ENCODE data around the gene WWC2.

The WWC2 gene

DNA sequence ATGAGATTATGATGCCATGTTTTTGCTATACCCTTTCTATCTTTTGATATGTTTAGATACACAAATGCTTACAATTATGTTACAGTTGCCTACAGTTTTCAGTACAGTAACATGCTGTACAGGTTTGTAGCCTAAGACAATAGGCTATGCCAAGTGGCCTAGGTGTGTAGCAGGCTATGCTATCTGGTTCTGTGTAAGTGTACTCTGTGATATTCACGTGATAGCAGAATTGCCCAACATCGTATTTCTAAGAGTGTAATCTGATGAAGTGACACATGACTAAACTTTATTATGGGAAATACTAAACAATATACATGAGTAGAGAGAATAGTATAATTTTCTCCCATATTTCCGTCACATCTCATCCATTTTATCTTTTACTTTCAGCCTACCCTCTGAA is 124.0 kb downstream of the WWC2 start:
- no peak for DNase-seq (ENCODE audit: low read depth, low spot score)
- 100% methylated on average over 1 of the region's 3 CpGs for WGBS (ENCODE audit: insufficient coverage, insufficient read length)
- H3K9me3 ChIP-seq (ENCODE audit: control insufficient read depth, insufficient read depth, low read length): no peaks in the 10 kb centered on the region

DNA sequence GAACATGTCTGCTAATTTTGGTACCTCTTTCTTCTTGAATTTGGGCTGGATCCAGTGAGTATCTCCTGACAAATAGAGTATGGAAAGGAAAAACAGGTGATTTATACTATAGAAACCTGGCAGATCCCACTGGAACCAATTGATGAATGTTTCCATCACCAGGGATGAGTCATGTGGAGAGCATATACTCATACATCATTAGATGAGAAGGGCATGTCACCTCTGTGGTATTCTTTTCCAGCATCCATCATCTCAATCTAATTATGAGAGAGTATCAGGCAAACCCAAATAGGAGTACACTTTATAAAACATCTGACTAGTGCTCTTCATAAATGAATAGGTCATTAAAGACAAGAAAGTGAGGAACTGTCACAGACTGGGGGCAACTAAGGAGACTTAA is 130.3 kb downstream of the WWC2 start:
- no peaks in the 10 kb centered on the region for H3K9me3 ChIP-seq (ENCODE audit: control insufficient read depth, insufficient read depth, low read length)
- DNase-seq (ENCODE audit: low read depth, low spot score): no peak

More for the DNA sequence above, 124.0 kb downstream of the WWC2 start:
- no peak overlapping the region for H3K27ac ChIP-seq (ENCODE audit: low read length)
- H3K36me3 ChIP-seq (ENCODE audit: control insufficient read depth, insufficient read depth, low read length): no peaks in the 10 kb centered on the region
- no peaks in the 10 kb centered on the region for H3K27me3 ChIP-seq (ENCODE audit: control insufficient read depth, insufficient read depth, low read length)
- no peaks in the 10 kb centered on the region for H3K4me1 ChIP-seq (ENCODE audit: control insufficient read depth, insufficient read depth, low read length)
- no peak overlapping the region for H3K4me3 ChIP-seq (ENCODE audit: low read length)

DNA sequence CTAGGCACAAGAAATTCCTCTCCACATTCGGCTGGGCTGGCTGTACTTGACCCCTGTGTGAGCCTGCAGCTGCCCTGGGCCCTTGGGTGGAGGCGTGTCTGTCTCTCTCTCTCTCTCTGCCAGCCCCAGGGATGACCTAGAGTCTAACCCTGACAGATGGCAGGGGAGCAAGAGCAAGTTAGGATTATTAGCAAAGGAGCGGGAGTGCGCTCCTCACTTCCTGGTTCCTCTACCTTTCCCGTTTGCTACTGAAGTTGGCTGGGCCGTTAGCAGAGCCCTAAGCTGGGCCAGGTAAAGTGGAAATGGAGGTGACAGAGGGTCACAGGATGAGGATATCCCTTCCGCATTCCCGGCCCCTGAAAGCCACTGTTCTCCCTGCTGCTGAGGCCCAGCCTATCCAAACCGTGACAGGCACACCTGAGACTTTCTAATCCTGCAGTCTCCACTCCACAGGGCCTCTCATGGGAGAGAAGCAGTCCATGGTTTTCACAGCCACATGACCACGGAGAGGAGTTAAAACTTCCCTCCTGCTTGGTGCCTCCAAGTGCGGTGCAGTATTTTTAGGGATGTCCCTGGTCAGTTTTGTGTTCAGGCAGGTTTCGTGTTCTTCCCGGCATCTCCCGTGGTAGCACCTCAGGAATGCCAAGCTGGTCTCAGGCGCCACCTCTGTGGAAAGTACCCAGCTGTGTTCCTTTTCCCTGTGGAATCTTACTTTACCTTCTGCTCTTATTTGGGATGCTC is 141.7 kb downstream of the WWC2 start:
- peaks cover 5% of the 10 kb centered on the region; the same call in 1 of the 2 replicates for H3K4me1 ChIP-seq (ENCODE audit: control insufficient read depth, insufficient read depth, low read length)
- peaks cover 5% of the 10 kb centered on the region; the same call in 1 of the 2 replicates for H3K36me3 ChIP-seq (ENCODE audit: control insufficient read depth, insufficient read depth, low read length)
- WGBS (ENCODE audit: insufficient coverage, insufficient read length): no CpG with 5 or more reads among the region's 15 CpGs
- no peak for DNase-seq (ENCODE audit: low read depth, low spot score)
- H3K9me3 ChIP-seq (ENCODE audit: control insufficient read depth, insufficient read depth, low read length): no peaks in the 10 kb centered on the region
- no peak overlapping the region for H3K27ac ChIP-seq (ENCODE audit: low read length)
- no peak overlapping the region for H3K4me3 ChIP-seq (ENCODE audit: low read length)
- H3K27me3 ChIP-seq (ENCODE audit: control insufficient read depth, insufficient read depth, low read length): no peaks in the 10 kb centered on the region

More for the DNA sequence above, 130.3 kb downstream of the WWC2 start:
- no peak overlapping the region for H3K27ac ChIP-seq (ENCODE audit: low read length)
- no peaks in the 10 kb centered on the region for H3K4me1 ChIP-seq (ENCODE audit: control insufficient read depth, insufficient read depth, low read length)
- no peak overlapping the region for H3K4me3 ChIP-seq (ENCODE audit: low read length)
- H3K36me3 ChIP-seq (ENCODE audit: control insufficient read depth, insufficient read depth, low read length): no peaks in the 10 kb centered on the region
- H3K27me3 ChIP-seq (ENCODE audit: control insufficient read depth, insufficient read depth, low read length): no peaks in the 10 kb centered on the region

DNA sequence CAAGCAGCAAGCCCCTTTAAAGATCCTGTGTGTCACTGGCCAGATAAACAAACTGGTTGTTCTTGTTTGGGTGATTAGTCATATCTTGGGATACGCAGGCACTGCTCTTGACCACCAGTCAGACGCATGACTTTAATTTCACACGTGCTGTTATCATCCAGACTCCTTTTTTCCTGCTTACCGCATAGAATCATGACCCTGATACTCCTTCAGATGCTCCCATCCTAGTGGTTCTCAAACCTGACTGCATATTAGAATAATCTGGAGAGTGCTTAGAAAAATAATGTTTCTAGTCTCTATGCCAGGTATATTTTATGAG is 142.2 kb downstream of the WWC2 start:
- Histone ChIP-seq H3K27ac (ENCODE audit: low read length) (no peak overlapping the region), H3K9me3 (ENCODE audit: control insufficient read depth, insufficient read depth, low read length) (no peaks in the 10 kb centered on the region), H3K36me3 (ENCODE audit: control insufficient read depth, insufficient read depth, low read length) (peaks cover 5% of the 10 kb centered on the region; the same call in 1 of the 2 replicates), H3K27me3 (ENCODE audit: control insufficient read depth, insufficient read depth, low read length) (no peaks in the 10 kb centered on the region), H3K4me3 (ENCODE audit: low read length) (no peak overlapping the region), H3K4me1 (ENCODE audit: control insufficient read depth, insufficient read depth, low read length) (peaks cover 5% of the 10 kb centered on the region; the same call in 1 of the 2 replicates)
- WGBS (ENCODE audit: insufficient coverage, insufficient read length): no CpG with 5 or more reads among the region's 4 CpGs
- DNase-seq (ENCODE audit: low read depth, low spot score): no peak

DNA sequence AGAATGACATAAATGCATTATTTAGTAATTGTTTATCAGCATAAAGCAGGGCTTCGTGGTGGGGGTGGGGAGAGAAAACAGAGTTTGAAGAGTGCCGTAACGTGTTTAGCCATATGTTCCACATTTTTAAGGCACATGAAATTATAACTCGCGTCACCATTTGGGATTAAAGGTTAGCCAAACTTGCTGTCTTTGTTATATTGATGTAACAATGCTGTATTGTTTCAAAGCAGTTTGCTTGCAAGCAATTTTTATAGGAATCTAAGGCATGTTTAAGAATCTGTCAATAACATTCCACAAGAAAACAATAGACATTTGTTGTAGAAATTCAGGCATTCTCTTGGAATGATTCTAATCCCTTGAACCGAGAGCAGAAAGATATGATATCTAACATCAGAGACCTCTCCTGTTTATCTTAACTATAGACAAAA is 142.7 kb downstream of the WWC2 start:
- Histone ChIP-seq H3K4me1 (ENCODE audit: control insufficient read depth, insufficient read depth, low read length) (peaks cover 5% of the 10 kb centered on the region; the same call in 1 of the 2 replicates), H3K4me3 (ENCODE audit: low read length) (no peak overlapping the region), H3K27ac (ENCODE audit: low read length) (no peak overlapping the region), H3K9me3 (ENCODE audit: control insufficient read depth, insufficient read depth, low read length) (no peaks in the 10 kb centered on the region), H3K27me3 (ENCODE audit: control insufficient read depth, insufficient read depth, low read length) (no peaks in the 10 kb centered on the region), H3K36me3 (ENCODE audit: control insufficient read depth, insufficient read depth, low read length) (peaks cover 5% of the 10 kb centered on the region; the same call in 1 of the 2 replicates)
- no CpG with 5 or more reads among the region's 6 CpGs for WGBS (ENCODE audit: insufficient coverage, insufficient read length)
- no peak for DNase-seq (ENCODE audit: low read depth, low spot score)

DNA sequence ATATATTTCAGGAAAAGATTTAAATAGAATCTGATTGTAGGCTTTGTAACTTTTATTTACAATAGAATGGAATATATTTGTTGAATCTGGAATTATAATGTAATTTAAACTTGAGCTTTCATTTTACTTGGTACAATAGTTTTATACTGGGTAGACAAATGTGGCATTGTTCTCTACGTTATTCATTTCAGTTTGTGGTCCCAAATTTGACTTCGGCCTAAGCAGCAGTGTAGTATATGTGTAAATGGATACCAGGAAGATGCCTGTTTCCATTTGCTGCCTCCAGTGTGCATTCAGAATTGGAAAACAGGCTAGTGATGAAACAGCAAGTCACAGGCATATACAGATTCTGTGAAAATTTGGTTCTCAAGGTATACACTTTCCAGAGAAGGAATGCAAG is 143.2 kb downstream of the WWC2 start:
- H3K4me1 ChIP-seq (ENCODE audit: control insufficient read depth, insufficient read depth, low read length): peaks cover 5% of the 10 kb centered on the region; the same call in 1 of the 2 replicates
- H3K36me3 ChIP-seq (ENCODE audit: control insufficient read depth, insufficient read depth, low read length): peaks cover 5% of the 10 kb centered on the region; the same call in 1 of the 2 replicates
- DNase-seq (ENCODE audit: low read depth, low spot score): no peak
- H3K9me3 ChIP-seq (ENCODE audit: control insufficient read depth, insufficient read depth, low read length): no peaks in the 10 kb centered on the region
- H3K4me3 ChIP-seq (ENCODE audit: low read length): no peak overlapping the region
- WGBS (ENCODE audit: insufficient coverage, insufficient read length): no CpG with 5 or more reads among the region's 2 CpGs
- no peak overlapping the region for H3K27ac ChIP-seq (ENCODE audit: low read length)
- H3K27me3 ChIP-seq (ENCODE audit: control insufficient read depth, insufficient read depth, low read length): no peaks in the 10 kb centered on the region

DNA sequence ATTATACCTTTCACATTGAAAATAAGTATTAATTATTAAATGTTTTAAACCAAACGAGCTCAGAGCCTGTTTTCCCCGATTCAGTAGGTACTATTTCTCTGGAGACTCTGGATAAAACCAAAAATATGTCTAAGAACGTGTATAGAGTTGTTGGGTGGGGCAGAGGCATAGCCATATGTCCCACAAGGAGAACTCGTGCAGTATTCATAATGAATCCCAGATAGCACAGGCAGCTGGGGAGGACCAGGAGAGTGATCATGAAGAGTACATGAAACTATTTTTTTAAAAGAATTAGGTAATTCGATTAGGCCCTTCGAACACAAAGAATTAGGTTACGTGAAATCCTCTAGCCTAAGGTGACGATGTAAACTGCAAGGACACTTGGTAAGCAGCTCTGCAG is 145.0 kb downstream of the WWC2 start:
- Histone ChIP-seq H3K4me1 (ENCODE audit: control insufficient read depth, insufficient read depth, low read length) (peaks cover 2% of the 10 kb centered on the region; the same call in 1 of the 2 replicates), H3K36me3 (ENCODE audit: control insufficient read depth, insufficient read depth, low read length) (peaks cover 5% of the 10 kb centered on the region; the same call in 1 of the 2 replicates), H3K4me3 (ENCODE audit: low read length) (no peak overlapping the region), H3K27ac (ENCODE audit: low read length) (no peak overlapping the region), H3K27me3 (ENCODE audit: control insufficient read depth, insufficient read depth, low read length) (no peaks in the 10 kb centered on the region), H3K9me3 (ENCODE audit: control insufficient read depth, insufficient read depth, low read length) (no peaks in the 10 kb centered on the region)
- DNase-seq (ENCODE audit: low read depth, low spot score): no peak
- WGBS (ENCODE audit: insufficient coverage, insufficient read length): no CpG with 5 or more reads among the region's 8 CpGs

DNA sequence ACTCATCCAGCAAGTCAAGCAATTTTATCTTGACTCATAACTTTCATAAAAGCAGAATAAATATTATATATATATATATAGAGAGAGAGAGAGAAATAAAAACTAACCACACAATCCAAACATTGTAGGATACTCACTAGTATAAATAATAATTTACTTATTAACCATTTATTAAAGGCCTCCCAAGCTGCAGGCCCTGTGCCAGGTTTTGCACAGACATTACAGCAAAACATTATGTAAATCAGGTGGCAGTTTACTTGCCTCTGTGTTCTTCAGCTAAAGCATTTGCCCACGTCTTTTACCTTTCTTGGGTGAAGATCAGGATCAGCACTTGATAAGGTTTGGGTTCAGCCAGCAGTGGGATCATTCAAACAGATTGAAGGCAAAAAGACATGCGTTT is 145.4 kb downstream of the WWC2 start:
- no peaks in the 10 kb centered on the region for H3K9me3 ChIP-seq (ENCODE audit: control insufficient read depth, insufficient read depth, low read length)
- no peak overlapping the region for H3K4me3 ChIP-seq (ENCODE audit: low read length)
- no peaks in the 10 kb centered on the region for H3K27me3 ChIP-seq (ENCODE audit: control insufficient read depth, insufficient read depth, low read length)
- no peak overlapping the region for H3K27ac ChIP-seq (ENCODE audit: low read length)
- no peak for DNase-seq (ENCODE audit: low read depth, low spot score)
- H3K36me3 ChIP-seq (ENCODE audit: control insufficient read depth, insufficient read depth, low read length): peaks cover 5% of the 10 kb centered on the region; the same call in 1 of the 2 replicates
- H3K4me1 ChIP-seq (ENCODE audit: control insufficient read depth, insufficient read depth, low read length): peaks cover 2% of the 10 kb centered on the region; the same call in 1 of the 2 replicates
- WGBS (ENCODE audit: insufficient coverage, insufficient read length): no CpG with 5 or more reads among the region's 2 CpGs

DNA sequence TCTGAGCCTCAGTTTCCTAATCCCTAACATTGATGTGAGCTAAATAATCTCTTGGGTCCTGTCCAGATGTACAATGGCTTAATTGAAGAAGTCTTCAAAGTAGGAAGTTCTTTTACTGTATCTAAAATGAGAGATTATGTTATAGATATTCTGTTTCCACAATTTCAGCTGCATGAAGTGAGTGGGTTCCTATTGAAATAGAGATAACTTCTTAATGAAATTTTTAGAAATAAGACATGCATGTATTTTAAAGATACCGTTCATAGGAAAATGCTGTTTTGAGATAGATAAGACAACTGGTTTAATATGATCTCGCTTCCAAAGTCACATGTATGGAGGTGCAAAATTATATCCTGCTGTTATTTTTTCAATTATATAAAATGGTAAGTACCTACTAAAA is 149.1 kb downstream of the WWC2 start:
- no peaks in the 10 kb centered on the region for H3K4me1 ChIP-seq (ENCODE audit: control insufficient read depth, insufficient read depth, low read length)
- H3K36me3 ChIP-seq (ENCODE audit: control insufficient read depth, insufficient read depth, low read length): peaks cover 10% of the 10 kb centered on the region; the same call in 1 of the 2 replicates
- no CpG with 5 or more reads among the region's 2 CpGs for WGBS (ENCODE audit: insufficient coverage, insufficient read length)
- no peak overlapping the region for H3K27ac ChIP-seq (ENCODE audit: low read length)
- no peak for DNase-seq (ENCODE audit: low read depth, low spot score)
- H3K27me3 ChIP-seq (ENCODE audit: control insufficient read depth, insufficient read depth, low read length): no peaks in the 10 kb centered on the region
- H3K9me3 ChIP-seq (ENCODE audit: control insufficient read depth, insufficient read depth, low read length): no peaks in the 10 kb centered on the region
- H3K4me3 ChIP-seq (ENCODE audit: low read length): no peak overlapping the region

DNA sequence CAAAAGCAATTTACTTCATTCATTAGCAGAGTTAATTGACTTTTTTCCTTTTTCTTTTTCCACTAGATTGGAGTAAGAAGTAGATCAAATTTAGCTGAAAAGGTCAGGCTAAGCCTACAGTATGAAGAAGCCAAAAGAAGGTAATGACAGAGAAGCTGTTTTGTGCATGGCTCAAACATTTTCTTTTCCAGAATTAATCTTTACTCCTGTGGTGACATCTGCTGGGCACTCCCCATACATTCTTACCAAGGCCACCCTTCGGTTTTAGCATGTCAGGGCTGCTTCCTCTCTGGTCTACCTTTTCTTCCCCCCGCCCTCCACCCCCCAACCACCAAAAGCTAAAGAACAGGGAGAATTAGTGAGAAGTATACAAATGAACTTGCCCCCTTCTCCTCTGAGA is 150.8 kb downstream of the WWC2 start:
- no CpG with 5 or more reads among the region's 2 CpGs for whole genome bisulfite sequencing (ENCODE audit: insufficient coverage, insufficient read length)
- no peak overlapping the region for H3K4me3 ChIP-seq (ENCODE audit: low read length)
- no peaks in the 10 kb centered on the region for H3K27me3 ChIP-seq (ENCODE audit: control insufficient read depth, insufficient read depth, low read length)
- H3K27ac ChIP-seq (ENCODE audit: low read length): no peak overlapping the region
- no peaks in the 10 kb centered on the region for H3K4me1 ChIP-seq (ENCODE audit: control insufficient read depth, insufficient read depth, low read length)
- no peak for DNase-seq (ENCODE audit: low read depth, low spot score)
- H3K36me3 ChIP-seq (ENCODE audit: control insufficient read depth, insufficient read depth, low read length): peaks cover 16% of the 10 kb centered on the region; the same call in 1 of the 2 replicates
- no peaks in the 10 kb centered on the region for H3K9me3 ChIP-seq (ENCODE audit: control insufficient read depth, insufficient read depth, low read length)

DNA sequence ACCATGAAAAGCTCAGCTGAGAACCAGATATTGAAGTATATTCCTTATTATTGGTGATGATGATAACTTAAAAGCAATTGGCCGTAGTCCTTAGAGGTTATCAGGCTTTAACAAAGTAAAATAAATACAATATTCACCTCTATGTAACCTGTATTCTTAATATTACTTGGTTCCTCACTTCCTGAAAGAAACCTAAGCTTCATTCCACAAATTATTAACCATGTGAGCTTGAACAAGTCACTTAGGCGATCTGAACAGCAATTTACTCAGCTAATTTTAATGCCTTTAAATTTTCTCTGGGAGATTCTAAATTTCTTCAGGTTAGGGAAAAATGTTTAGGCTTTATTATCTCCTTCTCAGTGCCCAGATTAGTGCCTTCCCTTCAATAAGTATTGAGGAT is 151.8 kb downstream of the WWC2 start:
- Histone ChIP-seq H3K4me3 (ENCODE audit: low read length) (no peak overlapping the region), H3K9me3 (ENCODE audit: control insufficient read depth, insufficient read depth, low read length) (no peaks in the 10 kb centered on the region), H3K36me3 (ENCODE audit: control insufficient read depth, insufficient read depth, low read length) (peaks cover 13% of the 10 kb centered on the region; the same call in 1 of the 2 replicates), H3K27ac (ENCODE audit: low read length) (no peak overlapping the region), H3K4me1 (ENCODE audit: control insufficient read depth, insufficient read depth, low read length) (no peaks in the 10 kb centered on the region), H3K27me3 (ENCODE audit: control insufficient read depth, insufficient read depth, low read length) (no peaks in the 10 kb centered on the region)
- WGBS (ENCODE audit: insufficient coverage, insufficient read length): no CpG with 5 or more reads among the region's 2 CpGs
- DNase-seq (ENCODE audit: low read depth, low spot score): no peak
